ENCODE data around the gene PRRC2A.

DNA sequence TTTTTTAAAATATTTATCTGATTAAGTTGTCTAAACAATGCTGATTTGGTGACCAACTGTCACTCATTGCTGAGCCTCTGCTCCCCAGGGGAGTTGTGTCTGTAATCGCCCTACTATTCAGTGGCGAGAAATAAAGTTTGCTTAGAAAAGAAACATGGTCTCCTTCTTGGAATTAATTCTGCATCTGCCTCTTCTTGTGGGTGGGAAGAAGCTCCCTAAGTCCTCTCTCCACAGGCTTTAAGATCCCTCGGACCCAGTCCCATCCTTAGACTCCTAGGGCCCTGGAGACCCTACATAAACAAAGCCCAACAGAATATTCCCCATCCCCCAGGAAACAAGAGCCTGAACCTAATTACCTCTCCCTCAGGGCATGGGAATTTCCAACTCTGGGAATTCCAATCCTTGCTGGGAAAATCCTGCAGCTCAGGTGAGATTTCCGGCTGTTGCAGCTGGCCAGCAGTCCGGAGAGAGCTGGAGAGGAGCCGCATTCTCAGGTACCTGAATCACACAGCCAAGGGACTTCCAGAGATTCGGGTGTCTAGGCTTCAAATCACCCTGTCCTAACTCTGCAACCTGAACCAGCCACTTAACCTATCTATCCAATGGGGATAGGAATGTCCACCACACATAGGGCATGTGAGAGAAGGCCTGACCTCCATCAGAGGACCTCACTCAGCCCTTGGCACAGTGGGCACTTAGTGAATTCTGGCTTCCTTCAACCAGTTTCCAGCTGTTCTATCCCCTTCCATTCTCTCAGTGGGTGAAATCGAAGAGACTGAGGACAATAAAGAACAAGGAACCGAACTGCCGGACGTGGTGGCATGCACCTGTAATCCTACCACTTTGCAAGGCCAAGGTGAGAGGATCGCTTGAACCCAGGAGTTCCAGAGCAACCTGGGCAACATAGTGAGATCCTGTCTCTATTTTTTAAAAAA lies 42.1 kb upstream of the PRRC2A start:
- TF ChIP-seq, protein P1, sequence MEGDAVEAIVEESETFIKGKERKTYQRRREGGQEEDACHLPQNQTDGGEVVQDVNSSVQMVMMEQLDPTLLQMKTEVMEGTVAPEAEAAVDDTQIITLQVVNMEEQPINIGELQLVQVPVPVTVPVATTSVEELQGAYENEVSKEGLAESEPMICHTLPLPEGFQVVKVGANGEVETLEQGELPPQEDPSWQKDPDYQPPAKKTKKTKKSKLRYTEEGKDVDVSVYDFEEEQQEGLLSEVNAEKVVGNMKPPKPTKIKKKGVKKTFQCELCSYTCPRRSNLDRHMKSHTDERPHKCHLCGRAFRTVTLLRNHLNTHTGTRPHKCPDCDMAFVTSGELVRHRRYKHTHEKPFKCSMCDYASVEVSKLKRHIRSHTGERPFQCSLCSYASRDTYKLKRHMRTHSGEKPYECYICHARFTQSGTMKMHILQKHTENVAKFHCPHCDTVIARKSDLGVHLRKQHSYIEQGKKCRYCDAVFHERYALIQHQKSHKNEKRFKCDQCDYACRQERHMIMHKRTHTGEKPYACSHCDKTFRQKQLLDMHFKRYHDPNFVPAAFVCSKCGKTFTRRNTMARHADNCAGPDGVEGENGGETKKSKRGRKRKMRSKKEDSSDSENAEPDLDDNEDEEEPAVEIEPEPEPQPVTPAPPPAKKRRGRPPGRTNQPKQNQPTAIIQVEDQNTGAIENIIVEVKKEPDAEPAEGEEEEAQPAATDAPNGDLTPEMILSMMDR (IDR thresholded peaks at IDR 0.05), result no peak
- no peak for TF ChIP-seq POLR2A (IDR thresholded peaks at IDR 0.05; ENCODE audit: low read depth)
- no peak for TF ChIP-seq POLR2AphosphoS5 (IDR thresholded peaks at IDR 0.05)
- TF ChIP-seq EP300 (IDR thresholded peaks at IDR 0.05), result no peak

Measured in esophagus muscularis mucosa (tissue), 4 donors.